Parathyroid adenoma (tissue), 2 donors: ENCODE measurements around the gene ENC1.

ENCODE experiments used
- H2AFZ ChIP-seq: fragments of 300-600 bp; sonication (generic); one replicate; pipeline ENCODE4 v1.7.0; 2017; ENCODE audit warnings: antibody characterized with exemption, mild to moderate bottlenecking
- H3K27ac ChIP-seq: fragments of 300-600 bp; sonication (generic); one replicate; pipeline ENCODE4 v1.7.0; 2017
- H3K27me3 ChIP-seq: fragments of 300-600 bp; sonication (generic); one replicate; pipeline ENCODE4 v1.7.0; 2017; ENCODE audit warnings: low read length; ENCODE audit not compliant: control insufficient read depth, insufficient read depth
- H3K36me3 ChIP-seq: fragments of 300-600 bp; sonication (generic); one replicate; pipeline ENCODE4 v1.7.0; 2017; ENCODE audit warnings: low read length; ENCODE audit not compliant: control insufficient read depth, insufficient read depth
- H3K4me1 ChIP-seq: fragments of 300-600 bp; sonication (generic); one replicate; pipeline ENCODE4 v1.7.0; 2017; ENCODE audit warnings: control low read depth
- H3K4me2 ChIP-seq: fragments of 300-600 bp; sonication (generic); one replicate; pipeline ENCODE4 v1.7.0; 2017; ENCODE audit warnings: low read length
- H3K4me3 ChIP-seq: fragments of 300-600 bp; sonication (generic); one replicate; pipeline ENCODE4 v1.7.0; 2017; ENCODE audit warnings: low read depth, low read length
- H3K79me2 ChIP-seq: fragments of 300-600 bp; sonication (generic); one replicate; pipeline ENCODE4 v1.7.0; 2017; ENCODE audit warnings: control low read depth
- H3K9ac ChIP-seq: fragments of 300-600 bp; sonication (generic); one replicate; pipeline ENCODE4 v1.7.0; 2017; ENCODE audit warnings: mild to moderate bottlenecking
- H3K9me3 ChIP-seq: fragments of 300-600 bp; sonication (generic); one replicate; pipeline ENCODE4 v1.7.0; 2017; ENCODE audit warnings: low read length; ENCODE audit not compliant: control insufficient read depth
- TF ChIP-seq, protein P1 (sequence below): fragments of 300-600 bp; sonication (generic); IDR thresholded peaks from one replicate; pipeline ENCODE4 v1.7.0; 2017; ENCODE audit warnings: antibody characterized with exemption, mild to moderate bottlenecking
- donor health status: primary hyperparathyroidism.

The ENC1 gene

DNA sequence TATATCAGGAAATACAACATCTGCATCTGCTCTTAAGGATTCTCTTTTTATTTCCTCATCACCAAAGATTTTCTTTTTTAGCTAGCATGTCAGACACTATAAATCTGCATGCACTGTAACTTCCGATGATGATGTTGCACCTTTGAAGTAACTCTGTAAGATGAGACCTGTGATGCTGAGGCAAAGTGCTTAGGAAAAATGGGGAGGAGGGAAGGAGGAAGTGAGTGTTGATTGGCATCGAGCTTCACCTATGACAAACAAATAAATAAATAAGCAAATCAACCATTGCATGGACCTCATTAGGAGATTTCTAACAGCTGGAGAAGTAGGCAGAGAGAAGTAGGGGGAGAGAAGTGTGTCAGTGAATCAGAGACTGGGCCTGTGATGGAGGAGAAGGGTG is 52.6 kb downstream of the ENC1 start:
- Histone ChIP-seq H2AFZ (no peak overlapping the region), H3K27ac (no peak overlapping the region), H3K79me2 (no peaks in the 10 kb centered on the region), H3K9ac (no peak overlapping the region), H3K4me1 (peaks cover 6% of the 10 kb centered on the region), H3K4me3 (no peak overlapping the region), H3K9me3 (no peaks in the 10 kb centered on the region), H3K27me3 (no peaks in the 10 kb centered on the region), H3K36me3 (no peaks in the 10 kb centered on the region), H3K4me2 (no peak overlapping the region)
- TF ChIP-seq, protein P1, sequence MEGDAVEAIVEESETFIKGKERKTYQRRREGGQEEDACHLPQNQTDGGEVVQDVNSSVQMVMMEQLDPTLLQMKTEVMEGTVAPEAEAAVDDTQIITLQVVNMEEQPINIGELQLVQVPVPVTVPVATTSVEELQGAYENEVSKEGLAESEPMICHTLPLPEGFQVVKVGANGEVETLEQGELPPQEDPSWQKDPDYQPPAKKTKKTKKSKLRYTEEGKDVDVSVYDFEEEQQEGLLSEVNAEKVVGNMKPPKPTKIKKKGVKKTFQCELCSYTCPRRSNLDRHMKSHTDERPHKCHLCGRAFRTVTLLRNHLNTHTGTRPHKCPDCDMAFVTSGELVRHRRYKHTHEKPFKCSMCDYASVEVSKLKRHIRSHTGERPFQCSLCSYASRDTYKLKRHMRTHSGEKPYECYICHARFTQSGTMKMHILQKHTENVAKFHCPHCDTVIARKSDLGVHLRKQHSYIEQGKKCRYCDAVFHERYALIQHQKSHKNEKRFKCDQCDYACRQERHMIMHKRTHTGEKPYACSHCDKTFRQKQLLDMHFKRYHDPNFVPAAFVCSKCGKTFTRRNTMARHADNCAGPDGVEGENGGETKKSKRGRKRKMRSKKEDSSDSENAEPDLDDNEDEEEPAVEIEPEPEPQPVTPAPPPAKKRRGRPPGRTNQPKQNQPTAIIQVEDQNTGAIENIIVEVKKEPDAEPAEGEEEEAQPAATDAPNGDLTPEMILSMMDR, result no peak

GRCh38 chr5:74587300-74587699 is 53.2 kb downstream of the ENC1 start:
- no peaks in the 10 kb centered on the region for H3K9me3 ChIP-seq
- no peaks in the 10 kb centered on the region for H3K27me3 ChIP-seq
- H3K4me2 ChIP-seq, result no peak overlapping the region
- TF ChIP-seq, protein P1, result no peak
- H3K4me3 ChIP-seq, result no peak overlapping the region
- no peaks in the 10 kb centered on the region for H3K79me2 ChIP-seq
- no peaks in the 10 kb centered on the region for H3K36me3 ChIP-seq
- H3K27ac ChIP-seq, result no peak overlapping the region
- peaks cover 6% of the 10 kb centered on the region for H3K4me1 ChIP-seq
- H3K9ac ChIP-seq, result no peak overlapping the region
- peak overlapping the region; percentile 5 for H2AFZ ChIP-seq

DNA sequence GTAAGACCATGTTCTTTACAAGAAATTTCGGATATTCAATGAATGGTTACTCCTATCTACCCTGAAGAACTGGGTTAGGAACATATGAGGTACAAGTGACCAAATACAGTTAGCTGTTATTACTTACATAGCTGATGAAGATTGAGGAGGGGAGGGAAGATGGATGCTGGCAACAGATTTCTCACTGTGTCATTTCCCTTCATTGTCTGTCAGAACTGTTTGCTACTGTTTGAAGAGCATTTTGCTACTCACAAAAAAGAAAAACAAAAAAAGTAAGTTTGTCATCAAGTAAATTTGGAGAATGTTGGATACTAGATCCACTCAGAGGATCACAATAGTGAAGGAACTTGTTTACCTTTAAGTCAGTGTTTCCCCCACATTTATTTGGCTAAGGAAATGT is 53.7 kb downstream of the ENC1 start:
- H3K36me3 ChIP-seq, result no peaks in the 10 kb centered on the region
- no peak overlapping the region for H3K27ac ChIP-seq
- H2AFZ ChIP-seq, result no peak overlapping the region
- H3K9ac ChIP-seq, result no peak overlapping the region
- peaks cover 6% of the 10 kb centered on the region for H3K4me1 ChIP-seq
- TF ChIP-seq, protein P1, result no peak
- H3K79me2 ChIP-seq, result no peaks in the 10 kb centered on the region
- no peaks in the 10 kb centered on the region for H3K9me3 ChIP-seq
- H3K27me3 ChIP-seq, result no peaks in the 10 kb centered on the region
- no peak overlapping the region for H3K4me3 ChIP-seq
- no peak overlapping the region for H3K4me2 ChIP-seq

DNA sequence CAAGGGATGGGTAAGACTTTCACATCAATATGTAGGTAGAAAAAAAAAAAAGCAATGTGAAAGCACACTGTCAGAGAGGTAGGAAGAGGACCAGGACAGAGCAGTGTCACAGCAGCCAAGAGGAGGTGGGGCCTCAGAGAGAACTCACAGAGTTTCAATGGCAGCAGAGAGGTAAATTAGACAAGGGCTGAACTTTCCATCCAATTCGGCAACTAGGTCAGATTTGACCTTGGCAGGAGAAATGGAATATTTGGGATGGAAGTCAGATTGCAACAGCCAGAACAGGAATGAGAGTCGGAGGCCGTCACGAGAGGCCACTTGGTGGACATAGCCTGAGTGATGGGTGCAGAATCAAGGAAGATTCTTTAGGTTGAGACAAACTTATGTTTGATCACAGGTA is 57.7 kb downstream of the ENC1 start:
- Histone ChIP-seq H3K79me2 (no peaks in the 10 kb centered on the region), H3K9me3 (no peaks in the 10 kb centered on the region), H3K4me1 (peaks cover 6% of the 10 kb centered on the region), H2AFZ (no peak overlapping the region), H3K27ac (no peak overlapping the region), H3K27me3 (no peaks in the 10 kb centered on the region), H3K4me3 (no peak overlapping the region), H3K36me3 (no peaks in the 10 kb centered on the region), H3K4me2 (no peak overlapping the region), H3K9ac (no peak overlapping the region)
- TF ChIP-seq, protein P1, result no peak

DNA sequence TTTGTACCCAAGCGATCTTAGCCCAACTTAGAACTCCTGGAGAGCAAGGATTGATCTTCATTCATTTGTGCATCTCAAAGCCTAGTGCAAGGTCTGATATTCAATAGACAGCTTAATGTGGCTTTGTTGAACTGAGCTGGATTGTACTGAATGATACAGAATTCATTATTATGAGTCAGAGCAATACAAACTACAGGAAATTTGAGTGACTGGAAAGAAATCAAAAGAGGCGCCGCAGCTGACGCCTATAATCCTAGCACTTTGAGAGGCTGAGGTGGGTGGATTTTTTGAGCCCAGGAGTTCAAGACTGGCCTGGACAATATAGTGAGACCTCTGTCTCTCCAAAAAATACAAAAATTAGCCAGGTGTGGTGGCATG is 58.6 kb downstream of the ENC1 start:
- H3K4me1 ChIP-seq, result peaks cover 10% of the 10 kb centered on the region
- no peak overlapping the region for H3K27ac ChIP-seq
- H3K27me3 ChIP-seq, result no peaks in the 10 kb centered on the region
- TF ChIP-seq, protein P1, result no peak
- no peaks in the 10 kb centered on the region for H3K79me2 ChIP-seq
- H3K36me3 ChIP-seq, result no peaks in the 10 kb centered on the region
- no peak overlapping the region for H3K9ac ChIP-seq
- H3K4me2 ChIP-seq, result no peak overlapping the region
- H3K9me3 ChIP-seq, result no peaks in the 10 kb centered on the region
- no peak overlapping the region for H2AFZ ChIP-seq
- no peak overlapping the region for H3K4me3 ChIP-seq
